ENCODE results near the gene HTR2B.

Gene HTR2B

DNA sequence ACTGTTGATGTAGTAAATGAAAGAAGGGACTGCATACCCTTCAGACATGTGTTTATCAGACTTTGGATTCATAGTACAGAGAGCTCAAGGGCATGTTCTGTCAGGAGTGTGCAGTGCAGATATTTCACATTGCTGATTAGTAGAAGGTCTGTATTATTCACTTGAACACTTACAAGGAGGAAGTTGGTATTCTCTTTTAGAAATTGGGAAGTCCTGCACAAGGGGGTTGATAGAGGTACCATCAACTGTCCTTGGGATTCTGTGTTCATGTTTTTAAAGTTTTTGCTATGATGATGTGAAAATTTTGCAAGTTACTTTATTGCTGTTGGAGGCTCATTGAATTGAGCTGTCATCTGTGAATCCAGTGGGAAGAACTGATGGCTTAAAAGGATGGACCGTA, 61.5 kb downstream of the HTR2B start:
- no peak for DNase-seq (ENCODE audit: low read depth)
- H3K4me3 ChIP-seq (ENCODE audit: low read depth, low read length) = no peak overlapping the region
- no peak for TF ChIP-seq MYC (IDR thresholded peaks at IDR 0.05; ENCODE audit: low read depth, low read length)
- TF ChIP-seq POLR2A (IDR thresholded peaks at IDR 0.05; ENCODE audit: extremely low read depth, insufficient read length) = no peak
- TF ChIP-seq, protein P1, sequence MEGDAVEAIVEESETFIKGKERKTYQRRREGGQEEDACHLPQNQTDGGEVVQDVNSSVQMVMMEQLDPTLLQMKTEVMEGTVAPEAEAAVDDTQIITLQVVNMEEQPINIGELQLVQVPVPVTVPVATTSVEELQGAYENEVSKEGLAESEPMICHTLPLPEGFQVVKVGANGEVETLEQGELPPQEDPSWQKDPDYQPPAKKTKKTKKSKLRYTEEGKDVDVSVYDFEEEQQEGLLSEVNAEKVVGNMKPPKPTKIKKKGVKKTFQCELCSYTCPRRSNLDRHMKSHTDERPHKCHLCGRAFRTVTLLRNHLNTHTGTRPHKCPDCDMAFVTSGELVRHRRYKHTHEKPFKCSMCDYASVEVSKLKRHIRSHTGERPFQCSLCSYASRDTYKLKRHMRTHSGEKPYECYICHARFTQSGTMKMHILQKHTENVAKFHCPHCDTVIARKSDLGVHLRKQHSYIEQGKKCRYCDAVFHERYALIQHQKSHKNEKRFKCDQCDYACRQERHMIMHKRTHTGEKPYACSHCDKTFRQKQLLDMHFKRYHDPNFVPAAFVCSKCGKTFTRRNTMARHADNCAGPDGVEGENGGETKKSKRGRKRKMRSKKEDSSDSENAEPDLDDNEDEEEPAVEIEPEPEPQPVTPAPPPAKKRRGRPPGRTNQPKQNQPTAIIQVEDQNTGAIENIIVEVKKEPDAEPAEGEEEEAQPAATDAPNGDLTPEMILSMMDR (IDR thresholded peaks at IDR 0.05; ENCODE audit: low read depth, low read length) = no peak
- TF ChIP-seq, protein P2, sequence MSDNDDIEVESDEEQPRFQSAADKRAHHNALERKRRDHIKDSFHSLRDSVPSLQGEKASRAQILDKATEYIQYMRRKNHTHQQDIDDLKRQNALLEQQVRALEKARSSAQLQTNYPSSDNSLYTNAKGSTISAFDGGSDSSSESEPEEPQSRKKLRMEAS (IDR thresholded peaks at IDR 0.05; ENCODE audit: low read depth, low read length) = no peak

DNA sequence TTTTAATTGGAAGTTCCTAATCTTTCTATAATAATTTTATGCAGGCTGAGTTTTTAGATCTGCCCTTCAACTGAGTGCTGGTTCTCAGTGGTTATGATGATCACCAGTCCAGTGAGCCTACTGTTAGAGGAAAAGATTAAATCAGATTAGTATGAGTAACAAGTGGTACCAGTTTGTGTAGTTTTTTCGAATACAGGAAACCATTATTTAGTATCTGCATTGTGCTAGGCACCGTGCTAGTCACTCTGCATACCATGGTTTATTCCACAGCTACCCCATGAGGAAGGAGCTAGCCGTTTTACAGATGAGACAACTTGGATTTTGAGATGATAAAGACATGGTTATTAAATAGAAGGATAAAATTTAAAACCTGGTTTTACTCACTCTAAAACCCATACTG, 62.1 kb downstream of the HTR2B start:
- no peak for DNase-seq (ENCODE audit: low read depth)
- no peak overlapping the region for H3K4me3 ChIP-seq (ENCODE audit: low read depth, low read length)
- TF ChIP-seq, protein P2 (IDR thresholded peaks at IDR 0.05; ENCODE audit: low read depth, low read length) = no peak
- no peak for TF ChIP-seq MYC (IDR thresholded peaks at IDR 0.05; ENCODE audit: low read depth, low read length)
- no peak for TF ChIP-seq POLR2A (IDR thresholded peaks at IDR 0.05; ENCODE audit: extremely low read depth, insufficient read length)
- TF ChIP-seq, protein P1 (IDR thresholded peaks at IDR 0.05; ENCODE audit: low read depth, low read length) = no peak

DNA sequence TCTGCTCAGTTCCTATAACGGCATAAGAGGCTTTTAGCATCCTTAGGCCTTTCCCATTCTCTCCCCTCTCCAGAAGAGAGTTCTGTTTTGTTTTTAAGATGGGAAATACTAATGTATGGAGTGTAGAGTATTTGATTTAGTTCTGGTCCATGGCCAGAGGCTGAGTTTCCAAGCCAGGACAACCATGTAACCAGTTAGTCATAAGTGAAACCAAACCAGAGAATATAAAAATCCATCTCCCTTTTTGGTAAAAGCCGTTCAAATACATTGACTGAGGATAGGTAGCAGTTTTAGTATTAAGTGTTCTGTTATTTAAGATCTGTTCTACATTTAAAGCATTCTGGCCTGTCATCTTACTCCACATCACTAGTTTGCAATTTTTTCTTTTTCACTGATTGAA, 65.1 kb downstream of the HTR2B start:
- TF ChIP-seq MYC (IDR thresholded peaks at IDR 0.05; ENCODE audit: low read depth, low read length) = no peak
- TF ChIP-seq, protein P2 (IDR thresholded peaks at IDR 0.05; ENCODE audit: low read depth, low read length) = no peak
- peak overlapping the region; percentile 94 for H3K4me3 ChIP-seq (ENCODE audit: low read depth, low read length)
- no peak for DNase-seq (ENCODE audit: low read depth)

DNA sequence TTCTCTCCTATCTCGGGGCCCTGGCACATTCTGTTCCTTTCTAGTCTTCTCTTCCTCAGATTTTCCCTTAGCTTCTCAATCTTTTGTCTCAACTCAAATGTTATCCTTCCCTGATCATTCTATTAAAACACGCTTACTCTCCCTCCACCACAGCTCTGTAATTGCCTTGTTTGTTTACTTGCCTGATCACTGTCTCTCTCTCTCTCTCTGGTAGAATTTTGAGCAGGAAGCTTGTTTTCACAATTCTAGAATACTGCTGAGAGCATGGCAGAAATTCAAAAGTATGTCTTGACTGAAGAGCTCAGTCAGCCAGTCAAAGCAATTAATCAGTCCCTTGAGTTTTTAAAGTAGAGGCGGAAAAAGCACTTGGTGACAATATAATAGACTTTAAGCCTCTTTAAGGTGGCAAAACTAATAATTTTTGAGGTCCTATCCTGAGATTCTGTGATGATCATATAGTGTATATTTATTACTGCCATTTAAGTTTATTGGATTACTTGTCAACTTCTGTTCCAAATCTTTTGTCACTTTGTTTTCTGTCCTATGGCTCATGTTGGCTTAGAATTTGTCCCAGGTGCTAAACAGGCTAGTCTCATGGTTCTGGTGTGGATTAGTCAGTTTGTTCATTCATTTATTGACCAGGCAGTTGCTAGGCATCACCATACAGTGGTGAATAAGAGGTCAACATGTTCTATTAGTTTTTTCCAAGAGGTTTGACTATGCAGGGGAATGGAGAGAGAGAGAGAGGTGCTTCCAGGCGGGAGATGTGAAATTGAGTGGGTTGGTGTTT, 65.9 kb downstream of the HTR2B start:
- no peak for TF ChIP-seq POLR2A (IDR thresholded peaks at IDR 0.05; ENCODE audit: extremely low read depth, insufficient read length)
- TF ChIP-seq MYC (IDR thresholded peaks at IDR 0.05; ENCODE audit: low read depth, low read length) = no peak
- TF ChIP-seq, protein P2 (IDR thresholded peaks at IDR 0.05; ENCODE audit: low read depth, low read length) = no peak
- TF ChIP-seq, protein P1 (IDR thresholded peaks at IDR 0.05; ENCODE audit: low read depth, low read length) = no peak
- H3K4me3 ChIP-seq (ENCODE audit: low read depth, low read length) = peak overlapping the region; percentile 94
- no peak for DNase-seq (ENCODE audit: low read depth)

All from NB4 (cell line).